DOHH2 (cell line): ENCODE results near the gene RSPO1.

ENCODE experiments used
- H3F3A ChIP-seq: fragments of 200-600 bp; sonication (generic), shearing (Covaris generic); 2 replicates; pipeline ENCODE4 v1.6.0; 2016; ENCODE audit warnings: antibody characterized with exemption, mild to moderate bottlenecking; ENCODE audit not compliant: control insufficient read depth, insufficient read depth
- H3K27ac ChIP-seq: fragments of 200-600 bp; sonication (generic); 2 replicates; pipeline ENCODE4 v1.5.1; 2014; ENCODE audit warnings: low read depth, mild to moderate bottlenecking, low read length, moderate library complexity
- H3K27me3 ChIP-seq: fragments of 200-600 bp; sonication (generic); 2 replicates; pipeline ENCODE4 v1.6.1; 2014; ENCODE audit warnings: mild to moderate bottlenecking, low read length, mixed read lengths; ENCODE audit not compliant: control insufficient read depth
- H3K36me3 ChIP-seq: fragments of 200-600 bp; sonication (generic); 2 replicates; pipeline ENCODE4 v1.6.1; 2014; ENCODE audit warnings: mild to moderate bottlenecking, low read length, moderate library complexity, mixed read lengths; ENCODE audit not compliant: control insufficient read depth
- H3K4me1 ChIP-seq: fragments of 200-600 bp; sonication (generic); 2 replicates; pipeline ENCODE4 v1.6.1; 2014; ENCODE audit warnings: mild to moderate bottlenecking, low read length, mixed read lengths; ENCODE audit not compliant: control insufficient read depth
- H3K4me2 ChIP-seq: fragments of 200-600 bp; sonication (generic); 2 replicates; pipeline ENCODE4 v1.6.0; 2014; ENCODE audit warnings: mild to moderate bottlenecking, low read length, moderate library complexity
- H3K4me3 ChIP-seq: fragments of 200-600 bp; sonication (generic); 2 replicates; pipeline ENCODE4 v1.5.1; 2014; ENCODE audit warnings: mild to moderate bottlenecking, low read length, mixed read lengths
- H3K79me2 ChIP-seq: fragments of 200-600 bp; sonication (generic); 2 replicates; pipeline ENCODE4 v1.6.1; 2014; ENCODE audit warnings: mild to moderate bottlenecking, low read length, mixed read lengths; ENCODE audit not compliant: control insufficient read depth
- H3K9me2 ChIP-seq: fragments of 200-600 bp; sonication (generic); replicated peaks from 2 replicates; pipeline ENCODE4 v1.6.1; 2014; ENCODE audit warnings: mild to moderate bottlenecking, low read length, mixed read lengths; ENCODE audit not compliant: control insufficient read depth
- H3K9me3 ChIP-seq: fragments of 200-600 bp; sonication (generic); 2 replicates; pipeline ENCODE4 v1.6.1; 2014; ENCODE audit warnings: antibody characterized with exemption, low read length, mixed read lengths; ENCODE audit not compliant: control insufficient read depth, insufficient read depth
- H4K20me1 ChIP-seq: fragments of 200-600 bp; sonication (generic); 2 replicates; pipeline ENCODE4 v1.6.0; 2014; ENCODE audit warnings: low read depth, mild to moderate bottlenecking, antibody characterized with exemption, low read length, moderate library complexity; ENCODE audit not compliant: control insufficient read depth, insufficient read depth
- EZH2phosphoT487 ChIP-seq: fragments of 200-600 bp; sonication (generic); IDR thresholded peaks from 2 replicates; pipeline ENCODE4 v1.6.1; 2017; ENCODE audit warnings: borderline replicate concordance, mild to moderate bottlenecking, antibody characterized with exemption, low read length, moderate library complexity, mixed read lengths
- TF ChIP-seq, protein P1 (sequence below): fragments of 200-600 bp; sonication (generic); IDR thresholded peaks from one replicate; pipeline ENCODE4 v1.5.1; 2014; ENCODE audit warnings: antibody characterized with exemption, mild to moderate bottlenecking, low read depth, low read length; ENCODE audit not compliant: poor library complexity, severe bottlenecking

Gene RSPO1

GRCh38 chr1:37670133-37670532 is 35.4 kb upstream of the RSPO1 start:
- peaks cover 3% of the 10 kb centered on the region; the same call in 1 of the 2 replicates for H3K27me3 ChIP-seq
- TF ChIP-seq, protein P1, sequence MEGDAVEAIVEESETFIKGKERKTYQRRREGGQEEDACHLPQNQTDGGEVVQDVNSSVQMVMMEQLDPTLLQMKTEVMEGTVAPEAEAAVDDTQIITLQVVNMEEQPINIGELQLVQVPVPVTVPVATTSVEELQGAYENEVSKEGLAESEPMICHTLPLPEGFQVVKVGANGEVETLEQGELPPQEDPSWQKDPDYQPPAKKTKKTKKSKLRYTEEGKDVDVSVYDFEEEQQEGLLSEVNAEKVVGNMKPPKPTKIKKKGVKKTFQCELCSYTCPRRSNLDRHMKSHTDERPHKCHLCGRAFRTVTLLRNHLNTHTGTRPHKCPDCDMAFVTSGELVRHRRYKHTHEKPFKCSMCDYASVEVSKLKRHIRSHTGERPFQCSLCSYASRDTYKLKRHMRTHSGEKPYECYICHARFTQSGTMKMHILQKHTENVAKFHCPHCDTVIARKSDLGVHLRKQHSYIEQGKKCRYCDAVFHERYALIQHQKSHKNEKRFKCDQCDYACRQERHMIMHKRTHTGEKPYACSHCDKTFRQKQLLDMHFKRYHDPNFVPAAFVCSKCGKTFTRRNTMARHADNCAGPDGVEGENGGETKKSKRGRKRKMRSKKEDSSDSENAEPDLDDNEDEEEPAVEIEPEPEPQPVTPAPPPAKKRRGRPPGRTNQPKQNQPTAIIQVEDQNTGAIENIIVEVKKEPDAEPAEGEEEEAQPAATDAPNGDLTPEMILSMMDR = no peak
- no peak for TF ChIP-seq EZH2phosphoT487

DNA sequence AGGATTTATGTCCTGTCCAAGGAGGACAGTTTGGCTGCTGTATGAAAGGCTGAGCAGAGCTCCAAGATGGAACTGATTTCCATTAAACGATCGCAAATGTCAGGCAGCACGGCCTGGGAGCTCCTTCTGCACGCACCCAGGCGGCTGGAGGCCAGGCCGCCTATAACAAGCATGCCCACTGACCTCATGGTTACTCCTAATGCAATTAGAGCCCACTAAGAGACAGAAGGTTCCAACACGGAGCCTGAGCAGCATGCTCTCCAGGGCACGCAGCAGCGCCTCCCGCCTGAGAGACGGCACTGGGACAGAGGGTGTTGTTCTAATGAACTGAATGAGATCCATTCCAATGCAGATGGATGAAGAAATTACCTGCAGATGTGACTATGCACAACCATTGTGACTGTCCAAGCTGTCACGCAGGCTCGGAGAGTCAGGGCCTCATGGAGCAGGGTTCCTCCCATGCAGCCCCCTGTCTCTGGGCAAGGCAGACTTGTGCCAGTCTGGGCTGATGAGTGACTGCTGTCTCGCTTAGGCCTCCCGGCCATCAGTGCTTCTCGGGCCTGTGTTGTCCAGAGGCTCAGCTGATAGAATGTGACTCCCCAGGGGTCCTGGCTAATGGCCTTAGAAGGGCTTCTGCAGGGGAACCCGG is 32.5 kb upstream of the RSPO1 start:
- no peaks in the 10 kb centered on the region; the same call in 1 of the 2 replicates for H3K4me1 ChIP-seq
- H3K9me2 ChIP-seq = no peaks in the 10 kb centered on the region
- TF ChIP-seq, protein P1 = no peak
- TF ChIP-seq EZH2phosphoT487 = no peak
- peaks cover 3% of the 10 kb centered on the region; the same call in 1 of the 2 replicates for H3K27me3 ChIP-seq
- no peaks in the 10 kb centered on the region for H3K9me3 ChIP-seq
- H3K36me3 ChIP-seq = no peaks in the 10 kb centered on the region
- H3K4me2 ChIP-seq = no peak overlapping the region
- no peaks in the 10 kb centered on the region for H4K20me1 ChIP-seq
- no peak overlapping the region for H3K4me3 ChIP-seq
- no peaks in the 10 kb centered on the region for H3F3A ChIP-seq
- no peak overlapping the region for H3K27ac ChIP-seq
- H3K79me2 ChIP-seq = no peaks in the 10 kb centered on the region

More at GRCh38 chr1:37670133-37670532, 35.4 kb upstream of the RSPO1 start:
- peaks cover 8% of the 10 kb centered on the region for H3K4me1 ChIP-seq
- H3K9me3 ChIP-seq = no peaks in the 10 kb centered on the region
- H3K4me3 ChIP-seq = no peak overlapping the region
- no peaks in the 10 kb centered on the region for H3K79me2 ChIP-seq
- no peak overlapping the region for H3K4me2 ChIP-seq
- no peaks in the 10 kb centered on the region for H3F3A ChIP-seq
- H3K27ac ChIP-seq = no peak overlapping the region
- H3K36me3 ChIP-seq = no peaks in the 10 kb centered on the region
- no peaks in the 10 kb centered on the region for H4K20me1 ChIP-seq
- H3K9me2 ChIP-seq = no peaks in the 10 kb centered on the region

GRCh38 chr1:37666241-37666867 is 31.7 kb upstream of the RSPO1 start:
- H3K4me3 ChIP-seq = no peak overlapping the region
- no peaks in the 10 kb centered on the region for H3K9me2 ChIP-seq
- H3F3A ChIP-seq = no peaks in the 10 kb centered on the region
- H3K79me2 ChIP-seq = no peaks in the 10 kb centered on the region
- H3K4me2 ChIP-seq = no peak overlapping the region
- H3K27me3 ChIP-seq = peaks cover 3% of the 10 kb centered on the region; the same call in 1 of the 2 replicates
- no peaks in the 10 kb centered on the region for H3K36me3 ChIP-seq
- TF ChIP-seq, protein P1 = no peak
- no peak for TF ChIP-seq EZH2phosphoT487
- H3K4me1 ChIP-seq = no peaks in the 10 kb centered on the region; the same call in 1 of the 2 replicates
- no peaks in the 10 kb centered on the region for H4K20me1 ChIP-seq
- no peak overlapping the region for H3K27ac ChIP-seq
- H3K9me3 ChIP-seq = no peaks in the 10 kb centered on the region
